IPS-18c (cell line): ENCODE data around the gene CD300C.
"Not testable (repeated sequence)": the region's sequence is repeated elsewhere in the genome, so short reads cannot be mapped to it uniquely, and the experiment has no call there.

Experiments used
- H3K4me3 ChIP-seq: 2 replicates; pipeline ENCODE4 v1.7.0; 2013; ENCODE audit warnings: low read depth, mild to moderate bottlenecking, low read length, moderate library complexity; ENCODE audit not compliant: insufficient read depth
- H3K9me3 ChIP-seq: one replicate; pipeline ENCODE4 v1.6.1; 2013; ENCODE audit warnings: mild to moderate bottlenecking, low read length, moderate library complexity; ENCODE audit not compliant: control insufficient read depth, insufficient read depth

CD300C gene

DNA sequence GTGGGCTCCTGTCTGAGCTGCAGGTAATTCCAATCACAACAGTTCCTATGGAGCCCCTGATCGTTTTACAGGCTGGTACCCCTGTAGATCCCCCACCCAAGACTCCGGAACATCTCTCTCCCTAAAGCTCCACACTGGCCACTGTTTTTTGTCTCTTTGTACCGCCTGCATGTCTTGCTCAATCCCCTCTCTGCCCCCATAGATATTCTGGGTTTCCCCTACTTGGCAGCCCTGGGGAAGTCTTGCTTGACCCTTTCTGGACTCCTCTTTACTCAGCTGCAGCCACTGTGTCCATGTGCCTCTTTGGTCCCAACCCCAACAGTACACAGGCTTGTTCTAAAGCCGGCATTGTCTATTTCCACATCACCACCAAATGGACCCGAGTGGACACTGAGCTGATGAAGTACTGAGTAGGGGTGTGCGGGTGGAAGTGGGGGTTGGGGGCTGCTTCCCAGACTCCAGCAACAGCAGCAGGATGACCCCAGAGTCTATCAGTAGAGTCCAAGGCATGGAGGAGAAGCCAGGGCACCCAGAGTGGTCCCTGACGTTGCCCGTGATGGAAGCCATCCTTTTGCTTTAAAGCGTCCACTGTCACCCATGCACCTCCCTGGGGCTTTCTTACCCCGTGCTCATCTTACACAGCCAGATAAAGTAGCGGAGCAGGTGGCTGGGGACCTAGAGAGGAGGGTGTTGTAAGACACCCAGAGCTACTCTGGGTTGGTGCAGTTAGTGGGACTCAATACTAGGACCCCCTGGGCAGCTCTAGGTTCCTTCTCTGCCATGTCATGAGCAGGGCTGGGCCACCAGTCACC, 21.1 kb downstream of the CD300C start:
- H3K9me3 ChIP-seq, result peaks cover 3% of the 10 kb centered on the region
- H3K4me3 ChIP-seq, result no peak overlapping the region

DNA sequence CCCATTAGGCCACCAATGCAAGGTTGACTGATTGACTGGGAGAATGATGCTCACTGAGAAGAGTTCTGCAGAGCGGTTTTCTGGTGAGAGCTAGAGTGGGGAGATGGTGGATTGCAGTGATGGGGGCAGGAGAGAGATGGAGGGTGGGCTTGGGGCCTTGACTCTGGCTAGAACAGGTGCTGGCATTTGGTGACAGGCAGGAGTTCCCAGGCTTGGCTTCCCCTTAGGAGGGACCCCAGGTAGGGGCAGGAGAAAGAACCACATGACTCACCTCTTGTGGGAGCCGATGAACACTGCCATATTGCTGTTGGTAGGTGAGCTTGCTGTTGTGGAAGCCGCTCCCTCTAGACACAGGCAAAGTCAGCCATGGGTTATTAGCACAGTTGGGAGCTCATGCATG, 22.6 kb downstream of the CD300C start:
- peaks cover 3% of the 10 kb centered on the region for H3K9me3 ChIP-seq
- H3K4me3 ChIP-seq, result no peak overlapping the region

DNA sequence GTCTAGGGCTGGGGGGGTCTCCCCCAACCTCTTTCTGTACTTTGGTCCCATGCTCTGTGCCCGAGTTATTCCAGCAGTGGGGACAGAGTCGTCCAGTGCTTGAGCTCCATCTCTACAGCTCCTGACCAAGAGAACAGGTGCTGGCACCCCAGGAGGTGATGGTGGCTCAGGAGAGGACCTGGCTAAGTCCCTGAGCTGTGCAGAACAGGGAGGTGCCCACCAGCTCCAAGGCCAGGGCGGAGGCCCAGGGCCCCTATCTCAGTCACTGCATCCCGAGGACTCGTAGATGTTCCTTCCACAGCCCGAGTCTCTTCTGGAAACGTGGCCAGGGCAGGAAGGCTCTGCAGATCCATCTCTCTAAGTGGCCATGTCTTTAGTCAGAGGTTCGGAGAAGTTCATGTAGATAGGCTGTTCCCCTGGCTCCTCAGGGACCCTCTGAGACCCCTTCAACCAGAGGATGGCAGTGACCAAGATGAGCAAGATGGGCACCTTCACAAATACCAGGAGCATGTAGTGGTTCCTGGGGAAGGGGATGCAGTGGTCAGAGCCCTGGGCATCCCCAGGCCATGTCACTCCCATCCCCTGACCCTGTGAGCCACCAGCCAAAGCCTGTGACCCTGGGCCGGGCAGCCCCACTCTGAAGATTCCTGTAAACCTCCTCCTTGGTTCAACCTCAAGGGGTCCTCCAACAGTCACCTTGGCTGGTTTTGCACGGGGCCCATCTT, 23.4 kb downstream of the CD300C start:
- Histone ChIP-seq H3K9me3 (peaks cover 3% of the 10 kb centered on the region), H3K4me3 (no peak overlapping the region)

DNA sequence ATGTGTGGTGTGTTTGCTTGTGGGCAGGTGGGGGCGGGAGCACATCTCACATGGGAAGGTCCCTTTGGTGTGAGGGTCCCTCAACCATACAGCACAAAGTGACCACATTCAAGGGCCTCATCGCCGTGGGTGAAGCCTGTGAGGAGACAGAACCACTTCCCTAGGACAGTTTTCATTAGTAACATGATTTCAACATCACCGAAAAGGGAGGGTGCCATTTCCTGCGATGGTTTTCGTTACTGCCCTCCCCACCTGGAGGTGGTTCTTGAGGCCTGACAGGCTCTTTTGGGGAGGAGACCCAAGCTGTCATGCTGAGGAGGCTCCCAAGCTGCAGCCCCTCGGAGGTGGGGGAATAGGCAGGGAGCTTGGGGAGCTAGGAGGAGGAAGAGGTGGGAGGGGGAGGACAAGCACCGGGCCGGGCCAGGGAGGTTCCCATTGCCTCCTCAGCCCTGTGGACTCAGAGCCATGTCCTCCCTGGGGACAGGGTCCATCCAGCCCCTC, 24.2 kb downstream of the CD300C start:
- Histone ChIP-seq H3K9me3 (peaks cover 3% of the 10 kb centered on the region), H3K4me3 (no peak overlapping the region)

DNA sequence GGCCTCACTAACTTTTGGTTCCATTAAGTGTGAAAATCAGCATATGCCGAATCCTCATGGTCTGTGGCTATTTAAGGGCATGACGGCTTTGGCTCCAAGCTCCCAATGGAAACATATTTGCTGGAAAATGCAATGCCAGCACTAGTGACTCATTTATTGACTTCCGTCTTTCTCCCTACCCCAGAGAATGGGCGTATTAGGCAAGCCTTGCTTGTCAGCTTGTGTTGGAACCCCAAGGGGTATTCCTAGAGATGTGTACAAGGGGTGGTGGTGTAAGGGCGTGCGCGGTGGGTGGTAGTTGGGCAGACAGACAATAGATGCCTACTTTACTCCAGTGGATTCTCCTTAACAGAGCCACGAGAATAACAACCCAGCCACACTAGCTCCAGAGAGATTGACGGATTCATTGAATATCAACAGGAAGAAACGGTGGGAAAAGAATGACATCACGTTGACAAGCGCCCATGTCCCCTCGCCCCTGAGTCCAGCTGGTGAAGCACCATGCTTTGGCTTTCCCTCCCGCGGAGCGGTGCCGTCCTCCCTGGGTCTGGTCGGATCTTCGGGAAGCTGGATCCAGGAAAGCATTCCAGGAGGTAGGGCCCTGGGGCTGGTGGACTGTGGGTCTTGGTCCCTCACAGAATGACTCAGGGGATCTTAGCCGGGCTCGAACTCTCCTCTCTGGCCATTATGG, 25.0 kb downstream of the CD300C start:
- peaks cover 3% of the 10 kb centered on the region for H3K9me3 ChIP-seq
- H3K4me3 ChIP-seq, result no peak overlapping the region

DNA sequence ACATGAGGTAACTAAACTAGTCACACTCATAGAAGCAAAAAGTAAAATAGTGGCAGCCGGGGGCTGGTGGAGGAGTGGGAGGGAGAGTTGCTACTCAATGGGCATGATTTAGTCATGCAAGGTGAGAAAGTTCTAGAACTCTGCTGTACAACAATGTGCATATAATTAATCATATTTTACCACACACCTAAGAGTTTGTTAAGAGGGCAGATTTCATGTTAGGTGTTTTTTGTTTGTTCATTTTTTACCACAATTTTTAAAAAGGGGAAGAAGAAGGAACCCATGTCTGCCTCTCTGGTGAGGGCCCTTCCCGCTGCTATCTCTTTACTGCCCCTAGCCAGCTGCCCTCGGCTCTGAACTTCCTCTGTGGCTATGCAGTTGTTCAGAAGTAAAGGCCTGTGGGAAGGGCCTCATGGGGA, 25.9 kb downstream of the CD300C start:
- Histone ChIP-seq H3K4me3 (no peak overlapping the region), H3K9me3 (peaks cover 3% of the 10 kb centered on the region)

DNA sequence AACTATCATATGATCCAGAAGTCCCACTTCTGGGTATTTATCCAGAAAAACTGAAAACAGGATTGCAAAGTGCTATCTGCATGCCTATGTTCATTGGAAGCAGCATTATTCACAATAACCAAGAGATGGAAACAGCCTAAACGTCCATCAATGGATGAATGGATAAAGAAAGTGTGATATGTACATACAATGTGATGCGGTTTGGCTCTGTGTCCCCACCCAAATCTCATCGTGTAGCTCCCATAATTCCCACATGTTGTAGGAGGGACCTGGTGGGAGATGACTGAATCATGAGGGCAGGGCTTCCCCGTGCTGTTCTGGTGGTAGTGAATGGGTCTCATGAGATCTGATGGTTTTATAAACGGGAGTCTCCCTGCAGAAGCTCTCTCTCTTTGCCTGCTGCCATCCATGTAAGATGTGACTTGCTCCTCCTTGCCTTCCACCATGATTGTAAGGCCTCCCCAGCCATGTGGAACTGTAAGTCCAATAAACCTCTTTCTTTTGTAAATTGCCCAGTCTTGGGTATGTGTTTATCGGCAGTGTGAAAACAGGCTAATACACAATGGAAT, 27.4 kb downstream of the CD300C start:
- H3K9me3 ChIP-seq, H3K4me3 ChIP-seq: not testable (repeated sequence)

DNA sequence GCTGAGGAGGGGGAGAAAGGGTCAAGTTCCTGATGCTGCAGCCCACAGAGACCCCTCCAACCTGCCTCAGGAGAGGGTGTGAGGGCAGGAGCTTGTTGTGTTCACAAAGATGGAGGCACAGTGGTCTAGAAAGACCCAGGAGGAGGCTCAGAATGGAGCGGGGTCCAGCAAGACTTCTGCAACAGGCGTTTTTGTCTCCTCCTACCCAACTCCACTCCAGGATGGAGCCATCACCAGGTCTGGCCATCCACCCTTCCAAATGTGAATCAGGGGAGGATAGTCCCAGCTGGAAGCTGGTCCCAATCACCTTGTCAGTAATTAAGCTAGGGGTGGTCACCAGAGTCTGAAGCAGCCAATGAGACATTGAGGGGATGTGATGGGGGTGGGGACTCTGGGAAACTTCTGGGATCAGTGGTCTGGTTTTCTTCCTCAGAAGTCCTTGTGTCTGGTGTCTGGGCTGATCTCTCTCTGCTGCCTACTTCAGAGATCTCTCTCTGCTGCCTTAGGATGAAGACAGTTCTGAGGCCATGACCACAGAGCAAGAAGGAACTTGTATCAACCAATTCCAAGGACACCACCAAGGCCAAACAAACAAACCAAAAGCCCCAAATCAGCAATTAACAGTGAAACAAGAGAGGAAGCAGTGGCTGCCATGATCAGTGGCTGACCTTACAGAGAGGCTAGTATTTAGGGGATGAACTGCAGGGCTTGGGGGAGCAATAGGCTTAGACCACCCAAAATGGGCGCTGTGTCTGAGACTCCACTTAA, 29.2 kb downstream of the CD300C start:
- Histone ChIP-seq H3K4me3 (no peak overlapping the region), H3K9me3 (peaks cover 3% of the 10 kb centered on the region)

DNA sequence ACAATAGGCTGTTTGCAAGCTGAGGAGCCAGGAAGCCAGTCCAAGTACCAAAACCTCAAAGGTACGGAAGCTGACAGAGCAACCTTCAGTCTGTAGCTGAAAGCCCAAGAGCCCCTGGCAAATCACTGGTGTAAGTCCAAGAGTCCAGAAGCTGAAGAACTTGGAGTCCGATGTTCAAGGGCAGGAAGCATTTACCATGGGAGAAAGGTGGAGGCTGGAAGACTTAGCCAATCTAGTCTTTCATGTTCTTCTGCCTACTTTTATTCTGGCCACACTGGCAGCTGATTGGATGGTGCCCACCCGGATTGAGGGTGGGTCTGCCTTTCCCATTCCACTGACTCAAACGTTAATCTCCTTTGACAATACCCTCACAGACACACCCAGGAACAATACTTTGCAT, 30.0 kb downstream of the CD300C start:
- Histone ChIP-seq H3K9me3 (no peaks in the 10 kb centered on the region), H3K4me3 (no peak overlapping the region)

DNA sequence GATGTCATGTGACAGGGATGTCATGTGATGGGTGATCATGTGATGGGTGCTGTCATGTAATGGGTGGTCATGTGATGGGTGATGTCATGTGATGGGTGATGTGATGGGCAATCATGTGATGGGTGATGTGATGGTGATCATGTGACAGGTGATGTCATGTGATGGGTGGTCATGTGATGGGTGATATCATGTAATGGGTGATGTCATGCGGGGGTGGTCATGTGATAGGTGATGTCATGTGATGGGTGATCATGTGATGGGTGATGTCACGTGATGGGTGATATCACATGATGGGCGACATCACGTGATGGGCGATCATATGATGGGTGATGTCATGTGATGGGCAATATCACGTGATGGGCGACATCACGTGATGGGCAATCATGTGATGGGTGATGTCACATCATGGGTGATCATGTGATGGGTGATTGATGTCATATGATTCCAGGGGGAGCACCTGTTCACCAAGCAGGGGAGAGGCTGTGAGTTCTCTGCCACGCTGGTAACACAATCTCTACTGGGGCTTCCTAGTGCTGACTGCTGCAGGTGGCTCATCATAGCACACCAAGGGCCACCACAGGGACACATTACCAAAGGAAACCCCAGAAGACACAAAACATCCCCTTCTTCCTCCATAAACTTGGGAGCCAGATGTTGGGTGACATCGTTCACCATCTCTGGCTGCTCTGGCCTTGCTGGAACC, 31.1 kb downstream of the CD300C start:
- Histone ChIP-seq H3K9me3 (no peaks in the 10 kb centered on the region), H3K4me3 (no peak overlapping the region)

DNA sequence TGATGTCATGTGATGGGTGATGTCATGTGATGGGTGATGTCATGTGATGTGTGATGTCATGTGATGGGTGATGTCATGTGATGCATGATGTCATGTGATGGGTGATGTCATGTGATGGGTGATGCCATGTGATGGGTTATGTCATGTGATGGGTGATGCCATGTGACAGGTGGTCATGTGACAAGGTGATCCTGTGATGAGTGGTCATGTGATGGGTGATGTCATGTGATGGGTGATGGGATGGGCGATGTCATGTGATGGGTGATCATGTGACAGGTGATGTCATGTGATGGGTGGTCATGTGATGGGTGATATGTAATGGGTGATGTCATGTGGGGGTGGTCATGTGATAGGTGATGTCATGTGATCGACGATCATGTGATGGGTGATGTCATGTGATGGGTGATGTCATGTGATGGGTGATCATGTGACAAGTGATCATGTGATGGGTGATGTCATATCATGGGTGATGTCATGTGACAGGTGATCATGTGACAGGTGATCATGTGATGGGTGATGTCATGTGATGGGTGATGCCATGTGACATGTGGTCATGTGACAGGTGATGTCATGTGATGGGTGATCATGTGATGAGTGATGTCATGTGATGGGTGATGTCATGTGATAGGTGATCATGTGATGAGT, 31.8 kb downstream of the CD300C start:
- Histone ChIP-seq H3K9me3 (no peaks in the 10 kb centered on the region), H3K4me3 (no peak overlapping the region)

DNA sequence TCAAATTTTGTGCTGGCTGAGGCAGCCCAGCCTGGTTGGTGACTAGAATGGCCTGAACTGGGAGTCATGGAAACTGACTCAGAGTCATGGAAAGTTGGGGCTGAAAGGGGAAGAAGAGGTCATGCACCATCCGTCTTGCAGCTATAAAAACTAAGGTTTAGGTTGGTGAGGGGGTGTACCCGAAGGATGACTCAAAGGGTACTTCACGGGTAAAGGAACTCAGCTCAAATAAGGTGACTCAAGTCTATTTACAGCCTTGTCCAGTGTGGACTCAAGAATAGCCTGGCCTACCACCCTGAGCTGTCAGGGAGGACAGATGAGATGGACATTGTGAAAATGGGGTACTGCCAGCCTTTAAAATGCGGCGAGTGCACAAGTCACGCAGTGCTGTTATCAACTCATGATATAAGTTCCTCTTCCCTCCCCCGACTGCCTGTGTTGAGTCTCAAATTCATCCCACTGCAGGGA, 33.3 kb downstream of the CD300C start:
- no peak overlapping the region for H3K4me3 ChIP-seq
- H3K9me3 ChIP-seq, result no peaks in the 10 kb centered on the region

DNA sequence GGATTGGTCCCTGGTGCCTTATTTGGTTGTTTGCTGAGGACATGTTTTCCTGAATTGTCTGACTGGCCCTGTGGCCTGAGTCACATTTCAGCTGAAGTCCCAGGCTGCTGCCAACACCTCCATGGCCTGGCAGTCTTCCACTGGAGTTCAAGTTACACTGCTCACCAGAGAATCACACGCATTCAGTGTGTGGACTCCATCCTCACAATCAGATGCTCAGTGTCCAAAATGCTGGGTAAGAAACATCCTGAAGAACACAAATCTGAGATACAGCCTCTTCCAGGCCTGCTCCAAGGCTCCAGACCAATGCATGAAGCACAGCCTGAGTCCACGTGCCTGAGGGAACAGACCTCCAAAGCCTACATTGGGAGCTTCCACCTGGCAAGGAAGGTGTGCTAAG, 33.9 kb downstream of the CD300C start:
- Histone ChIP-seq H3K4me3 (no peak overlapping the region), H3K9me3 (no peaks in the 10 kb centered on the region)

DNA sequence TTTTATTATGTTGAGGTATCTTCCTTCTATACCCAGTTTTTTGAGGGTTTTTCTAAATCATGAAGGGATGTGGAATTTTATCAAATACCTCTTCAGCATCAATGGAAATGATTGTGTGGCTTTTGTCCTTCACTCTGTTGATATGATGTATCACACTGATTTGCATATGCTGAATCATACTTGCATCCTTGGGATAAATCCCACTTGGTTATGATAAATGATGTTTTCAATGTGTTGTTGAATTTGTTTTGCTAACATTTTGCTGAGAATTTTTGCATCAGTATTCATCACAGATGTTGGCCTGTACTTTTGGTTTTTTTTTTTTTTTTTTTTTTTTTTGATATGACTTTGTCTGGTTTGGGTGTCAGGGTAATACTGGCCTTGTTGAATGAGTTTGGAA, 37.8 kb downstream of the CD300C start:
- H3K9me3 ChIP-seq, result no peaks in the 10 kb centered on the region

DNA sequence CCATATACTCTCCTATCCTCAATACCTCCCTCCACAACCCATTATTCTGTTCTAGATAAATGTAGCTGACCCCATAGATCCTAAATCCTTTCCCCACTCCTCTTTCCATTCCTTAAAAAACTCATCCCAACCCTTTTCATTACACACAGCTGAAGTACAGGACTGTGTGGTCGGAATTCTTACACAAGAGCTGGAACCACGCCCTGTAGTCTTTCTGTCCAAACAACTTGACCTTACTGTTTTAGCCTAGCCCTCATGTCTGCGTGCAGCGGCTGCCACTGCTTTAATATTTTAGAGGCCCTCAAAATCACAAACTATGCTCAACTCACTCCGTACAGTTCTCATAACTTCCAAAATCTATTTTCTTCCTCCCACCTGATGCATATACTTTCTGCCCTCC, 42.0 kb downstream of the CD300C start:
- H3K4me3 ChIP-seq, H3K9me3 ChIP-seq: not testable (repeated sequence)

More for the DNA sequence above, 37.8 kb downstream of the CD300C start:
- H3K4me3 ChIP-seq, result no peak overlapping the region

DNA sequence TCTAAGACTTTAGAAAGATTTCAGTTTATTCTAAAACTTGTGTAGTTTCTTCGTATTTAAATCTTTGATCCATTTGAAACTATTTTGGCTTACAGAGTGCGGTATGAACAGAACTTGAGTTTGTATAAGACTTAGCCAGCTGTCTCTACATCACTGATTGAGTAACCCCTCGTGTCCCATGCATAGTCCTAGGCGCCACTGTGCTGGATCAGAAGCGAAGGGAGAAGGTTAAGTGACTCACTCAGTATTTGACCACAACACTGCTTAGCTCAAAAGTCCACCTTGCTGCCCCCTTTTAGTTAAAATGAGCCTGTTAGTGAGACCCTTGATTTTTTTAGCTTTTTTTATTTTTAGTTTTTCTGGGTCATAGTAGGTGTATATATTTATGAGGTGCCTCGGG, 43.1 kb downstream of the CD300C start:
- Histone ChIP-seq H3K9me3 (no peaks in the 10 kb centered on the region), H3K4me3 (no peak overlapping the region)
